ENCODE results near the gene TMEM176A.

- TF ChIP-seq POLR2AphosphoS5 (IDR thresholded peaks at IDR 0.05) (no peak), POLR2A (IDR thresholded peaks at IDR 0.05) (no peak)
- TF ChIP-seq, protein P1, sequence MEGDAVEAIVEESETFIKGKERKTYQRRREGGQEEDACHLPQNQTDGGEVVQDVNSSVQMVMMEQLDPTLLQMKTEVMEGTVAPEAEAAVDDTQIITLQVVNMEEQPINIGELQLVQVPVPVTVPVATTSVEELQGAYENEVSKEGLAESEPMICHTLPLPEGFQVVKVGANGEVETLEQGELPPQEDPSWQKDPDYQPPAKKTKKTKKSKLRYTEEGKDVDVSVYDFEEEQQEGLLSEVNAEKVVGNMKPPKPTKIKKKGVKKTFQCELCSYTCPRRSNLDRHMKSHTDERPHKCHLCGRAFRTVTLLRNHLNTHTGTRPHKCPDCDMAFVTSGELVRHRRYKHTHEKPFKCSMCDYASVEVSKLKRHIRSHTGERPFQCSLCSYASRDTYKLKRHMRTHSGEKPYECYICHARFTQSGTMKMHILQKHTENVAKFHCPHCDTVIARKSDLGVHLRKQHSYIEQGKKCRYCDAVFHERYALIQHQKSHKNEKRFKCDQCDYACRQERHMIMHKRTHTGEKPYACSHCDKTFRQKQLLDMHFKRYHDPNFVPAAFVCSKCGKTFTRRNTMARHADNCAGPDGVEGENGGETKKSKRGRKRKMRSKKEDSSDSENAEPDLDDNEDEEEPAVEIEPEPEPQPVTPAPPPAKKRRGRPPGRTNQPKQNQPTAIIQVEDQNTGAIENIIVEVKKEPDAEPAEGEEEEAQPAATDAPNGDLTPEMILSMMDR (IDR thresholded peaks at IDR 0.05 in 8 of 11, conservative IDR thresholded peaks at IDR 0.05 in 3 of 11), result no peak
Observed at GRCh38 chr7:150818971-150819370, 18.4 kb downstream of the TMEM176A start.
